Choroid plexus epithelial cell (primary cell): ENCODE measurements around the gene SH2D6.
"Not testable (repeated sequence)": the region's sequence is repeated elsewhere in the genome, so short reads cannot be mapped to it uniquely, and the experiment has no call there.

Experiments used
- DNase-seq: peaks from one replicate; pipeline ENCODE4 v3.0.0-alpha.2; 2010; ENCODE audit warnings: low read depth
- H3K4me3 ChIP-seq: 2 replicates; pipeline ENCODE4 v1.5.1; 2011; ENCODE audit warnings: low read depth, mild to moderate bottlenecking, control low read depth, low read length, moderate library complexity
- TF ChIP-seq, protein P1 (sequence below): conservative IDR thresholded peaks from 2 replicates; pipeline ENCODE4 v1.5.1; 2011; ENCODE audit warnings: low read depth, mild to moderate bottlenecking, control low read depth, inconsistent platforms, low read length, moderate library complexity

Gene SH2D6

GRCh38 chr2:85472261-85472660 lies 53.7 kb downstream of the SH2D6 start:
- no peak for DNase-seq
- TF ChIP-seq, protein P1, sequence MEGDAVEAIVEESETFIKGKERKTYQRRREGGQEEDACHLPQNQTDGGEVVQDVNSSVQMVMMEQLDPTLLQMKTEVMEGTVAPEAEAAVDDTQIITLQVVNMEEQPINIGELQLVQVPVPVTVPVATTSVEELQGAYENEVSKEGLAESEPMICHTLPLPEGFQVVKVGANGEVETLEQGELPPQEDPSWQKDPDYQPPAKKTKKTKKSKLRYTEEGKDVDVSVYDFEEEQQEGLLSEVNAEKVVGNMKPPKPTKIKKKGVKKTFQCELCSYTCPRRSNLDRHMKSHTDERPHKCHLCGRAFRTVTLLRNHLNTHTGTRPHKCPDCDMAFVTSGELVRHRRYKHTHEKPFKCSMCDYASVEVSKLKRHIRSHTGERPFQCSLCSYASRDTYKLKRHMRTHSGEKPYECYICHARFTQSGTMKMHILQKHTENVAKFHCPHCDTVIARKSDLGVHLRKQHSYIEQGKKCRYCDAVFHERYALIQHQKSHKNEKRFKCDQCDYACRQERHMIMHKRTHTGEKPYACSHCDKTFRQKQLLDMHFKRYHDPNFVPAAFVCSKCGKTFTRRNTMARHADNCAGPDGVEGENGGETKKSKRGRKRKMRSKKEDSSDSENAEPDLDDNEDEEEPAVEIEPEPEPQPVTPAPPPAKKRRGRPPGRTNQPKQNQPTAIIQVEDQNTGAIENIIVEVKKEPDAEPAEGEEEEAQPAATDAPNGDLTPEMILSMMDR = no peak
- no peak overlapping the region for H3K4me3 ChIP-seq

GRCh38 chr2:85475799-85476490 lies 57.4 kb downstream of the SH2D6 start:
- no peak for DNase-seq
- TF ChIP-seq, protein P1 = no peak
- H3K4me3 ChIP-seq = no peak overlapping the region

GRCh38 chr2:85476624-85477023 lies 58.1 kb downstream of the SH2D6 start:
- no peak for DNase-seq
- TF ChIP-seq, protein P1 = no peak
- no peak overlapping the region for H3K4me3 ChIP-seq

GRCh38 chr2:85477884-85478283 lies 59.4 kb downstream of the SH2D6 start:
- DNase-seq = no peak
- H3K4me3 ChIP-seq = no peak overlapping the region
- TF ChIP-seq, protein P1 = no peak

- no peak overlapping the region for H3K4me3 ChIP-seq
- TF ChIP-seq, protein P1 = no peak
- no peak for DNase-seq
Observed at GRCh38 chr2:85481818-85482777, 63.6 kb downstream of the SH2D6 start.

DNA sequence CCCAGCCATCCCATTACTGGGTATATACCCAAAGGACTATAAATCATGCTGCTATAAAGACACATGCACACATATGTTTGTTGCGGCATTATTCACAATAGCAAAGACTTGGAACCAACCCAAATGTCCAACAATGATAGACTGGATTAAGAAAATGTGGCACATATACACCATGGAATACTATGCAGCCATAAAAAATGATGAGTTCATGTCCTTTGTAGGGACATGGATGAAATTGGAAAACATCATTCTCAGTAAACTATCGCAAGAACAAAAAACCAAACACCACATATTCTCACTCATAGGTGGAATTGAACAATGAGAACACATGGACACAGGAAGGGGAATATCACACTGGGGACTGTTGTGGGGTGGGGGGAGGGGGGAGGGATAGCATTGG lies 66.1 kb downstream of the SH2D6 start:
- not testable (repeated sequence) for DNase-seq, H3K4me3 ChIP-seq

- no peak overlapping the region for H3K4me3 ChIP-seq
- DNase-seq = peak; percentile 25
- TF ChIP-seq, protein P1 = no peak
Observed at GRCh38 chr2:85485815-85486214, 67.3 kb downstream of the SH2D6 start.
